GM23338 (cell line): Measurements from ENCODE around the gene HMGCLL1. TPM values are rescaled to one million over a fixed set of nuclear protein-coding genes. Genes with fewer than 3 reads are reported as not detected.

Experiments used
- CREB1 ChIP-seq: fragments of 250-450 bp; sonication (Bioruptor Pico); IDR thresholded peaks from 2 replicates; pipeline ENCODE4 v1.5.0; 2020; ENCODE audit warnings: low read depth, mild to moderate bottlenecking, moderate library complexity
- EZH2 ChIP-seq: fragments of 200-600 bp; sonication (generic); IDR thresholded peaks from one replicate; pipeline ENCODE4 v1.8.0; 2017; ENCODE audit warnings: antibody characterized with exemption, mild to moderate bottlenecking, low read depth; ENCODE audit not compliant: unreplicated experiment
- EZH2phosphoT487 ChIP-seq: fragments of 200-600 bp; sonication (generic); IDR thresholded peaks from one replicate; pipeline ENCODE4 v1.8.1; 2018; ENCODE audit warnings: antibody characterized with exemption; ENCODE audit not compliant: unreplicated experiment
- JUNB ChIP-seq: IDR thresholded peaks from one replicate; pipeline ENCODE4 v1.6.1; 2016; ENCODE audit warnings: antibody characterized with exemption; ENCODE audit not compliant: unreplicated experiment
- NANOG ChIP-seq: IDR thresholded peaks from 2 replicates; pipeline ENCODE4 v1.6.1; 2016; ENCODE audit warnings: antibody characterized with exemption, borderline replicate concordance
- POLR2AphosphoS5 ChIP-seq: IDR thresholded peaks from 2 replicates; pipeline ENCODE4 v1.6.1; 2016; ENCODE audit warnings: antibody characterized with exemption, low read depth
- STAT1 ChIP-seq: IDR thresholded peaks from one replicate; pipeline ENCODE4 v1.6.1; 2016; ENCODE audit warnings: antibody characterized with exemption; ENCODE audit not compliant: unreplicated experiment
- ZNF114 ChIP-seq: fragments of 250-450 bp; sonication (Bioruptor Pico); IDR thresholded peaks from 2 replicates; pipeline ENCODE4 v1.5.0; 2020; ENCODE audit warnings: mild to moderate bottlenecking, moderate library complexity
- ZNF331 ChIP-seq: fragments of 250-450 bp; sonication (Bioruptor Pico); IDR thresholded peaks from 2 replicates; pipeline ENCODE4 v1.5.0; 2020; ENCODE audit warnings: low read depth, mild to moderate bottlenecking, moderate library complexity
- ZNF462 ChIP-seq: fragments of 250-450 bp; sonication (Bioruptor Pico); IDR thresholded peaks from 2 replicates; pipeline ENCODE4 v1.5.0; 2020; ENCODE audit warnings: mild to moderate bottlenecking, moderate library complexity
- polyA plus RNA-seq: library from polyadenylated mRNA; unstranded; fragments of >200 nt; fragmentation: Nextera tagmentation; extraction: Ambion mirVana; gene quantifications from 2 replicates; pipeline ENCODE4 v1.2.1, GENCODE V29; 2016
- total RNA-seq: library from RNA; depleted of rRNA; stranded (reverse); fragments of >200 nt; shearing (Covaris generic); gene quantifications from 2 replicates; pipeline ENCODE4 v1.2.3, GENCODE V29; 2014
- TF ChIP-seq, protein P1 (sequence below): IDR thresholded peaks from one replicate; pipeline ENCODE4 v1.6.1; 2018; ENCODE audit warnings: antibody characterized with exemption; ENCODE audit not compliant: unreplicated experiment
- TF ChIP-seq, protein P2 (sequence below), 2 experiments: fragments of 200-600 bp in 1 of 2; sonication (generic) in 1 of 2; conservative IDR thresholded peaks; 2 replicates each; pipeline versions ENCODE4 v1.5.1 to v1.6.1; 2016 to 2017; ENCODE audit warnings: antibody characterized with exemption in 2 of 2, low read depth in 2 of 2, mild to moderate bottlenecking in 2 of 2, moderate library complexity in 1 of 2

Gene HMGCLL1
- total and polyA plus RNA-seq, 2 experiments from 2014 or later: 0.24 TPM; not detected in 1

DNA sequence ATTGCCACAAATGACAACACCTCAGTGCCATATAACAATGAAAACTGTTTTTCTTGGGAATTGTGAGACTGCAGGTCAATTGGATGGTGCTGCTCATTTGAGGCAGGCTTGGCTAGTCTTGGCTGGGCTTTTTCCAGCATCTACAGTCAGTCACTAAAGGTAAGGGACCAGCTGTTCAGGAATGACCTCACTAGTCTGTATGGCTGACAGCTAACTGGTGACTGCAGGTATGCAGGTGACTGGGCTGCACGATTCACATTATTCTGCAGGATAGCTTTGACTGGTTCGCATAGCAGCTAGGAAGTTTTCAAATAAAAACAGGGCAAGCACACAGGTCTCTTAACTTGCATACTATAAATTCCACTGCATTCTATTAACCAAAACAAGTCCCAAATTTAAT lies 22.1 kb upstream of the HMGCLL1 start (continued):
- TF ChIP-seq ZNF462 (CRISPR knock-in tag) (no peak), CREB1 (CRISPR knock-in tag) (no peak), NANOG (no peak), JUNB (no peak), POLR2AphosphoS5 (no peak), ZNF331 (CRISPR knock-in tag) (no peak), EZH2 (no peak), ZNF114 (CRISPR knock-in tag) (no peak), STAT1 (no peak), EZH2phosphoT487 (no peak)
- TF ChIP-seq, protein P1, sequence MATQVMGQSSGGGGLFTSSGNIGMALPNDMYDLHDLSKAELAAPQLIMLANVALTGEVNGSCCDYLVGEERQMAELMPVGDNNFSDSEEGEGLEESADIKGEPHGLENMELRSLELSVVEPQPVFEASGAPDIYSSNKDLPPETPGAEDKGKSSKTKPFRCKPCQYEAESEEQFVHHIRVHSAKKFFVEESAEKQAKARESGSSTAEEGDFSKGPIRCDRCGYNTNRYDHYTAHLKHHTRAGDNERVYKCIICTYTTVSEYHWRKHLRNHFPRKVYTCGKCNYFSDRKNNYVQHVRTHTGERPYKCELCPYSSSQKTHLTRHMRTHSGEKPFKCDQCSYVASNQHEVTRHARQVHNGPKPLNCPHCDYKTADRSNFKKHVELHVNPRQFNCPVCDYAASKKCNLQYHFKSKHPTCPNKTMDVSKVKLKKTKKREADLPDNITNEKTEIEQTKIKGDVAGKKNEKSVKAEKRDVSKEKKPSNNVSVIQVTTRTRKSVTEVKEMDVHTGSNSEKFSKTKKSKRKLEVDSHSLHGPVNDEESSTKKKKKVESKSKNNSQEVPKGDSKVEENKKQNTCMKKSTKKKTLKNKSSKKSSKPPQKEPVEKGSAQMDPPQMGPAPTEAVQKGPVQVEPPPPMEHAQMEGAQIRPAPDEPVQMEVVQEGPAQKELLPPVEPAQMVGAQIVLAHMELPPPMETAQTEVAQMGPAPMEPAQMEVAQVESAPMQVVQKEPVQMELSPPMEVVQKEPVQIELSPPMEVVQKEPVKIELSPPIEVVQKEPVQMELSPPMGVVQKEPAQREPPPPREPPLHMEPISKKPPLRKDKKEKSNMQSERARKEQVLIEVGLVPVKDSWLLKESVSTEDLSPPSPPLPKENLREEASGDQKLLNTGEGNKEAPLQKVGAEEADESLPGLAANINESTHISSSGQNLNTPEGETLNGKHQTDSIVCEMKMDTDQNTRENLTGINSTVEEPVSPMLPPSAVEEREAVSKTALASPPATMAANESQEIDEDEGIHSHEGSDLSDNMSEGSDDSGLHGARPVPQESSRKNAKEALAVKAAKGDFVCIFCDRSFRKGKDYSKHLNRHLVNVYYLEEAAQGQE: no peak
- TF ChIP-seq, protein P2, sequence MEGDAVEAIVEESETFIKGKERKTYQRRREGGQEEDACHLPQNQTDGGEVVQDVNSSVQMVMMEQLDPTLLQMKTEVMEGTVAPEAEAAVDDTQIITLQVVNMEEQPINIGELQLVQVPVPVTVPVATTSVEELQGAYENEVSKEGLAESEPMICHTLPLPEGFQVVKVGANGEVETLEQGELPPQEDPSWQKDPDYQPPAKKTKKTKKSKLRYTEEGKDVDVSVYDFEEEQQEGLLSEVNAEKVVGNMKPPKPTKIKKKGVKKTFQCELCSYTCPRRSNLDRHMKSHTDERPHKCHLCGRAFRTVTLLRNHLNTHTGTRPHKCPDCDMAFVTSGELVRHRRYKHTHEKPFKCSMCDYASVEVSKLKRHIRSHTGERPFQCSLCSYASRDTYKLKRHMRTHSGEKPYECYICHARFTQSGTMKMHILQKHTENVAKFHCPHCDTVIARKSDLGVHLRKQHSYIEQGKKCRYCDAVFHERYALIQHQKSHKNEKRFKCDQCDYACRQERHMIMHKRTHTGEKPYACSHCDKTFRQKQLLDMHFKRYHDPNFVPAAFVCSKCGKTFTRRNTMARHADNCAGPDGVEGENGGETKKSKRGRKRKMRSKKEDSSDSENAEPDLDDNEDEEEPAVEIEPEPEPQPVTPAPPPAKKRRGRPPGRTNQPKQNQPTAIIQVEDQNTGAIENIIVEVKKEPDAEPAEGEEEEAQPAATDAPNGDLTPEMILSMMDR (conservative IDR thresholded peaks at IDR 0.05; ENCODE audit: low read depth in 2 of 2): no peak
